H1 (cell line): Measurements from ENCODE around the gene RAD51D. TPM values are rescaled to one million over a fixed set of nuclear protein-coding genes. Genes with fewer than 3 reads are reported as not detected.

ENCODE experiments used
- BRCA1 ChIP-seq: IDR thresholded peaks from 2 replicates; pipeline ENCODE4 v1.6.1; 2012; ENCODE audit warnings: low read depth, low read length, improper control_type of control experiment
- CBX5 ChIP-seq: fragments of 300-800, 300-1000 bp; sonication (generic); IDR thresholded peaks from 2 replicates; pipeline ENCODE4 v1.7.1; 2016; ENCODE audit warnings: antibody characterized with exemption, low read length, low read depth
- JUN ChIP-seq: IDR thresholded peaks from 2 replicates; pipeline ENCODE4 v1.6.1; 2011; ENCODE audit warnings: low read depth, mild to moderate bottlenecking, improper control_type of control experiment, low read length
- RAD21 ChIP-seq, 2 experiments: IDR thresholded peaks in 1 of 2; conservative IDR thresholded peaks in 1 of 2; 2 replicates each; pipeline ENCODE4 v1.6.1; 2011; ENCODE audit warnings: low read depth in 2 of 2, low read length in 2 of 2, improper control_type of control experiment in 1 of 2, inconsistent platforms in 1 of 2, mild to moderate bottlenecking in 1 of 2, moderate library complexity in 1 of 2
- TBP ChIP-seq: IDR thresholded peaks from 2 replicates; pipeline ENCODE4 v1.6.1; 2011; ENCODE audit warnings: low read depth, low read length, improper control_type of control experiment
- YY1 ChIP-seq: IDR thresholded peaks from 2 replicates; pipeline ENCODE4 v1.6.1; 2011; ENCODE audit warnings: low read depth, mild to moderate bottlenecking, low read length
- polyA plus RNA-seq, 7 experiments: library from polyadenylated mRNA; depleted of rRNA in 3 of 7; stranded (reverse) in 5 of 7; unstranded in 2 of 7; fragments of >200 nt in 5 of 7; fragments of 200-250 nt in 2 of 7; gene quantifications; 1 replicate in 5 of 7; 2 replicates in 1 of 7; 4 replicates in 1 of 7; pipeline versions ENCODE4 v1.2.1 to v1.2.3, GENCODE V29; 2011 to 2013; ENCODE audit warnings: missing spikeins in 2 of 7, mixed read lengths in 2 of 7
- total RNA-seq: library from RNA; stranded (reverse); fragmentation: NEBNext Ultra II Directional; extraction: Animal tissue kit (Norgen Biotek cat#: 25700); gene quantifications from 2 replicates; pipeline ENCODE4 v1.2.1, GENCODE V29; 2021
- TF ChIP-seq, protein P1 (sequence below): IDR thresholded peaks from 2 replicates; pipeline ENCODE4 v1.6.1; 2012; ENCODE audit warnings: inconsistent platforms

Gene RAD51D
- total and polyA plus RNA-seq, 2 of the 8 experiments (the other 6 are each of a cell fraction or from before 2014, with no cell fraction given): 10.2 to 12.9 TPM

DNA sequence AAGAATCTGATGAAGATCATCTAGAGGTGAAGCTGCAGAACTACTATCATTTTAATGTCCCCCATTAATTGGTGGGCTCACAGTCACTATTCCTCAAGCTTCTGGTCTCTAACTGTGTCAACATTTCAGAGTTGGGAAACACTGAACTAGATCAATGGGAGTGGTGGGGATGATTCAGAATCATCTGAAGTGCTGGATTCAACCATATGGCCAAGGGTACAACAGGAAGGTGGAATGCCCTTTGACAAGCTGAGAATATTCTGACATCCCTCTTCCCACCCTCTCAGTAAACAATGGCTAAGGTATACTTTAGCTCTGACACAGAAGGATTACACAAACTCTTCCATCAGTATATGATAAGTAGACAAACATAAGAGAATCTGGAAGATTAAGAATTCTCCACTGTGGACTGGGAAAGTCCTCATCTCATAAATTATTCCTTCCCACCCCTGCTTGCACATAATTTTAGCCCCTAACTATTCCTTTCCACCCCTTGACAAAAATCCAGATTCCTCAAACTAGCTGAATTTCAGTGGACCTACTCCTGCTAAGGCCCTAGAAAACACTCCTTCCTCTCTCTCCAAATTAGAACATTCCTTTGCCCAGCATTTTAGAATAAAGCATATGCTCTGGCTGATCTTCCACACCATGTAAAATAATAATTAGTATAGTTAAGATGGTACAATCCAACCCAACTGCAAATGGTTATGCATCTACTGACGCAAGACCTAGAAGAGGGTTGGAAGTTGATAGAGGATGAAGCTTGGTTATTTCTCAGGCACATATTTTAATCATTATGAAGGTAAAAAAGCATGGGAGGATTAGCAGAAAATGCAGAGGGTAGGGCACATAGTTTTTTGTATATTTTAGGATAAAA is 39.9 kb downstream of the RAD51D start (continued):
- no peak for TF ChIP-seq RAD21 (IDR thresholded peaks at IDR 0.05 in 1 of 2, conservative IDR thresholded peaks at IDR 0.05 in 1 of 2; ENCODE audit: low read depth in 2 of 2, low read length in 2 of 2)
- no peak for TF ChIP-seq BRCA1
- TF ChIP-seq YY1: no peak
- TF ChIP-seq JUN: no peak
- TF ChIP-seq, protein P1, sequence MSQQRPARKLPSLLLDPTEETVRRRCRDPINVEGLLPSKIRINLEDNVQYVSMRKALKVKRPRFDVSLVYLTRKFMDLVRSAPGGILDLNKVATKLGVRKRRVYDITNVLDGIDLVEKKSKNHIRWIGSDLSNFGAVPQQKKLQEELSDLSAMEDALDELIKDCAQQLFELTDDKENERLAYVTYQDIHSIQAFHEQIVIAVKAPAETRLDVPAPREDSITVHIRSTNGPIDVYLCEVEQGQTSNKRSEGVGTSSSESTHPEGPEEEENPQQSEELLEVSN: no peak
- TF ChIP-seq TBP: no peak
- no peak for TF ChIP-seq CBX5
